Urinary bladder (tissue), 4 donors: ENCODE data around the gene SCGN. TPM values are rescaled to one million over a fixed set of nuclear protein-coding genes. Genes with fewer than 3 reads are reported as not detected.
"Not testable (repeated sequence)": the region's sequence is repeated elsewhere in the genome, so short reads cannot be mapped to it uniquely, and the experiment has no call there.

Experiments
- DNase-seq: peaks from one replicate; pipeline ENCODE4 v3.0.0-alpha.2; 2015; ENCODE audit errors: extremely low spot score
- H3K27ac ChIP-seq: one replicate; pipeline ENCODE4 v1.5.1; 2013; ENCODE audit warnings: low read depth, mild to moderate bottlenecking, moderate library complexity
- H3K36me3 ChIP-seq: one replicate; pipeline ENCODE4 v1.6.1; 2013; ENCODE audit warnings: mild to moderate bottlenecking, moderate library complexity; ENCODE audit not compliant: insufficient read depth
- H3K4me1 ChIP-seq: one replicate; pipeline ENCODE4 v1.6.1; 2013; ENCODE audit warnings: mild to moderate bottlenecking, moderate library complexity; ENCODE audit not compliant: insufficient read depth
- H3K4me3 ChIP-seq: one replicate; pipeline ENCODE4 v1.5.1; 2013; ENCODE audit warnings: low read depth, low read length
- WGBS: extraction: QIAGEN DNeasy Blood & Tissue Kit; methylation state at CpG from one replicate; pipeline ENCODE4 v1.1.7; 2013; 5-methylcytosine and 5-hydroxymethylcytosine counted together
- polyA plus RNA-seq: library from polyadenylated mRNA; stranded (reverse); fragments of 200-250 nt; gene quantifications from one replicate; pipeline ENCODE4 v1.2.3, GENCODE V29; 2013
- total RNA-seq: library from RNA; depleted of rRNA; stranded (reverse); fragments of >200 nt; gene quantifications from one replicate; pipeline ENCODE4 v1.2.3, GENCODE V29; 2014
- donor health status: healthy with polysubstance abuse.
- donor health status: healthy.

Gene SCGN
- total and polyA plus RNA-seq, 2 donors = 0.09 to 0.21 TPM

DNA sequence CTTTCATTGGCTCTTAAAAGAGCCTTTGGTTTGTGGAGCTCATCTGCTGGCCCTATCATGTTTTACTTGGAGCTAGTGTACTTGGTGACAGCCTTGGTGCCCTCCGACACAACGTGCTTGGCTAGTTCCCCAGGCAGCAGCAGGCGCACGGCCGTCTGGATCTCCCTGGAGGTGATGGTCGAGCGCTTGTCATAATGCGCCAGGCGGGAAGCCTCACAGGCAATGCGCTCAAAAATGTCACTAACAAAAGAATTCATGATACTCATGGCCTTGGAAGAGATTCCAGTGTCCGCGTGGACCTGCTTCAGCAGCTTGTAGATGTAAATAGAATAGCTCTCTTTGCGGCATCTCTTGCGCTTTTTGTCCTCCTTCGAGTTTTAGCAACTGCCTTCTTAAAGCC is 79.7 kb downstream of the SCGN start:
- Histone ChIP-seq H3K36me3 (no peaks in the 10 kb centered on the region), H3K4me3 (no peak overlapping the region), H3K27ac (no peak overlapping the region), H3K4me1 (no peaks in the 10 kb centered on the region)
- 68% methylated on average over 15 of the region's 15 CpGs for WGBS
- DNase-seq = no peak

DNA sequence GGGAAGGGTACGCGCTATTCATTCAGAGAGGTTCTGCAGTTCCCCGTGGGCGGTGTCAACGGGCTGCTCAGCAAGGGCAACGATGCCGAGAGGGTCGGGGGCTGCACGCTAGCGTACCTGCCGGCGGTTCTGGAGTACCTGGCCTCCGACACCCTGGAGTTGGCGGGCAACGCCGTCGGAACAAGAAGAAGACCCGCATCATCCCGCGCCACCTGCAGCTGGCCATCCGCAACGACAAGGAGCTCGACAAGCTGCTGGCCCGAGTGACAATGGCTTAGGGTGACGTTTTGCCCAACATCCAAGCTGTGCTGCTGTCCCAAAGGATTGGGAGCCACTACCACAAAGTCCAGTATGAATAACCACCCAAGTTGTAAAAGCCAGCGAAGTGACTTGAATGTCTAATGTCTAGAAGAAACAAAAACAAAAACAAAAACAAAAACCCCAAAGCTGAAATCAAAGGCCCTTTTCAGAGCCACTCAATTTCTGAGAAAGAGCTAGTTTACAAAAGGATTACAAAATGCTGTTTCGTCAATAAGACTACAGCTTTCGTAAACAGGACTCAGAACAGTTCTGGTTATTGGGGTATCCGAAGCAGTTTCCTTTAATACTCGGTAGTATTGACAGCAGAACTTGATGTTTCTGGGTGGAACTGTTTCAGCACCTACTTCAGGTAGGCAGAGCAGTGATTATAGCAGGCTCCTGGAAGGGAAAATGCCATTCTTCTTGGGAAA is 80.6 kb downstream of the SCGN start:
- no peaks in the 10 kb centered on the region for H3K4me1 ChIP-seq

DNA sequence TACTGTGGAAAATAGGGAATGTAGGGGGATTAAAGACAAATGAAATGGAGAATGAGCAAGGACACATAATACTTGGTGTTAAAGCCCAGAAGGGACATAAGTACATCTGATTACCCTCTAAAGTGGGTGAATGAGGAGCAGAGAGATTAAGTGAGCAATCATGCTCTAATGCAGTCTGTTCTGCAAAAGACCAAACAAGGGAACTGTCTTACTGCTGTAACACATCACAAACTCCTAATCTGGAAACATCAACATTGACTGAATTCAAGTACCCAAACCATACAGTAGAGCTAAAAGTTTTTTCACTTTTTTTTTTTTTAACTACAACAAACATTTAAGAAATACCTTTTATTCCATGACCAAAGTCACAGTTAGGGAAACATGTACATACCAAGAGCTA is 83.2 kb downstream of the SCGN start:
- Histone ChIP-seq H3K4me3 (no peak overlapping the region), H3K4me1 (no peaks in the 10 kb centered on the region), H3K36me3 (no peaks in the 10 kb centered on the region), H3K27ac (no peak overlapping the region)
- no peak for DNase-seq

More for the DNA sequence above, 80.6 kb downstream of the SCGN start:
- no peaks in the 10 kb centered on the region for H3K36me3 ChIP-seq
- H3K27ac ChIP-seq = no peak overlapping the region
- no peak overlapping the region for H3K4me3 ChIP-seq
- no peak for DNase-seq
- 49% methylated on average over 30 of the region's 30 CpGs for WGBS

GRCh38 chr6:25743868-25744267 is 91.9 kb downstream of the SCGN start:
- Histone ChIP-seq H3K4me1 (no peaks in the 10 kb centered on the region), H3K36me3 (no peaks in the 10 kb centered on the region), H3K4me3 (no peak overlapping the region), H3K27ac (no peak overlapping the region)
- DNase-seq = no peak

- H3K36me3 ChIP-seq = no peaks in the 10 kb centered on the region
- H3K4me3 ChIP-seq = no peak overlapping the region
- 38% methylated on average over 4 of the region's 4 CpGs for WGBS
- H3K27ac ChIP-seq = no peak overlapping the region
- H3K4me1 ChIP-seq = no peaks in the 10 kb centered on the region
- DNase-seq = no peak
Measured at GRCh38 chr6:25745836-25746235, 93.8 kb downstream of the SCGN start.

GRCh38 chr6:25746968-25747367 is 95.0 kb downstream of the SCGN start:
- H3K27ac ChIP-seq = no peak overlapping the region
- WGBS = 72% methylated on average over 1 of the region's 1 CpG
- no peaks in the 10 kb centered on the region for H3K36me3 ChIP-seq
- DNase-seq = no peak
- no peak overlapping the region for H3K4me3 ChIP-seq
- no peaks in the 10 kb centered on the region for H3K4me1 ChIP-seq

GRCh38 chr6:25747477-25747876 is 95.5 kb downstream of the SCGN start:
- H3K4me1 ChIP-seq = no peaks in the 10 kb centered on the region
- H3K27ac ChIP-seq = no peak overlapping the region
- H3K36me3 ChIP-seq = no peaks in the 10 kb centered on the region
- no peak overlapping the region for H3K4me3 ChIP-seq
- 80% methylated on average over 2 of the region's 2 CpGs for WGBS
- DNase-seq = no peak

- DNase-seq = no peak
- Histone ChIP-seq H3K27ac (no peak overlapping the region), H3K4me1 (no peaks in the 10 kb centered on the region), H3K4me3 (no peak overlapping the region), H3K36me3 (no peaks in the 10 kb centered on the region)
Measured at GRCh38 chr6:25748049-25748448, 96.0 kb downstream of the SCGN start.

DNA sequence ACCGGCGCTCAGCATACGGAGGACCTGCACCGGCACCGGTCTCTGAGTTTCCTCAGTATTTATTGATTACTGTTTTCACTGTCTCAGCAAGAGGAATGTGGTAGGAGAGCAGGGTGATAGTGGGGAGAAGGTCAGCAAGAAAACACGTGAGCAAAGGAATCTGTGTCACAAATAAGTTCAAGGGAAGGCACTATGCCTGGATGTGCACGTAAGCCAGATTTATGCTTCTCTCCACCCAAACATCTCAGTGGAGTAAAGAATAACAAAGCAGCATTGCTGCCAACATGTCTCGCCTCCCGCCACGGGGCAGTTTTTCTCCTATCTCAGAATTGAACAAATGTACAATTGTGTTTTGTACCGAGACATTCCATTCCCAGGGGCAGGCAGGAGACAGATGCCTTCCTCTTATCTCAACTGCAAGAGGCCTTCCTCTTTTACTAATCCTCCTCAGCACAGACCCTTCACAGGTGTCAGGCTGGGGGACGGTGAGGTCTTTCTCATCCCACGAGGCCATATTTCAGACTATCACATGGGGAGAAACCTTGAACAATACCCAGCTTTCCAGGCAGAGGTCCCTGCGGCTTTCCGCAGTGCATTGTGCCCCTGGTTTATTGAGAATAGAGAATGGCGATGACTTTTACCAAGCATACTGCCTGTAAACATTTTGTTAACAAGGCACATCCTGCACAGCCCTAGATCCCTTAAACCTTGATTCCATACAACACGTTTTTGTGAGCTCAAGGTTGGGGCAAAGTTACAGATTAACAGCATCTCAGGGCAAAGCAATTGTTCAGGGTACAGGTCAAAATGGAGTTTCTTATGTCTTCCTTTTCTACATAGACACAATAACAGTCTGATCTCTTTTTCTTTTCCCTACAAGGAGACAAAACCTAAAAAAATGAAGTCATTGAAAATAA is 96.8 kb downstream of the SCGN start:
- H3K4me3 ChIP-seq, H3K27ac ChIP-seq, H3K36me3 ChIP-seq, DNase-seq, H3K4me1 ChIP-seq: not testable (repeated sequence)
- whole genome bisulfite sequencing = 59% methylated on average over 17 of the region's 17 CpGs

DNA sequence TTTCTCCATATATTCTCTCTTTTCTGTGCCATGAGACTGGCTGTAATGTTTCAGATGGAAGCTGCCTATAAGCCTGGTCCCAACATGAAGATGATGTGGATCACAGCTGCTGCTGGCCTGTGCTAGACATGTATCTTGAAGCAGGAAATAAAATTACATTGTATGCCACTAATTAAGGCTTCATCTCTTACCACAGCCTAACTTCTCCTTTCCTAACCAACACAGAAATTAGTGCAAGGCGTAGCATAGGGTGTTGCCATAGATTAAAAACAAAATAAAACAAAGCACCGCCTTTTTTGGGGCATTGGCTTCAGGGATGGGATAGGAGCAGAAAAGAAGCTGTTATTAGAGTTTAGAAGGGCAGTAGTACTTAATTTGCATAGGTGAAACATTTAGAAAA is 97.8 kb downstream of the SCGN start:
- Histone ChIP-seq H3K4me3 (no peak overlapping the region), H3K27ac (no peak overlapping the region), H3K4me1 (no peaks in the 10 kb centered on the region), H3K36me3 (no peaks in the 10 kb centered on the region)
- WGBS = 63% methylated on average over 2 of the region's 2 CpGs
- DNase-seq = no peak

DNA sequence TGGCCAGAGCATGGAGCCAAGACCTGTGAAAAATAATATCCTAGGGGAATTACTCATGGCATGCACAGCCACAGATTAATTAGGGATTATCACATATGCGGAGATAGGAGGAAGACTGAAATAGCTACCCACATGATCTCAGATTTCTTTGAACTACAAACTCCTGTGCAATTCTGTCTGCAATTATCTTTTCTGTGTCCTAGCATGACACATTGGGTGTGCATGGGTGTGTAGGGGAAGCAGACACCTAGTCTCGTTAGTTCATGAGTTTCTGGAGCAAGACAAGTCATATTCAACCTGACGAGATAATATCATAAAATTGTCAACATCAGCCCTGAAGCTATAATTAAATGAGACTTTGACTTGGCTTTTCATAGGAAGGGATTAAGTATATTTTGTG is 98.9 kb downstream of the SCGN start:
- H3K36me3 ChIP-seq = no peaks in the 10 kb centered on the region
- no peaks in the 10 kb centered on the region for H3K4me1 ChIP-seq
- no peak overlapping the region for H3K4me3 ChIP-seq
- DNase-seq = no peak
- 48% methylated on average over 3 of the region's 3 CpGs for WGBS
- no peak overlapping the region for H3K27ac ChIP-seq

Other genes starting within 250 kb of the SCGN start
- not detected for gene SLC17A4, start 102.5 kb downstream of the SCGN start, total RNA-seq
- gene SLC17A4, start 102.5 kb downstream of the SCGN start, polyA plus RNA-seq = 0.01 TPM
- gene SLC17A1, start 179.8 kb downstream of the SCGN start, total RNA-seq = not detected
- gene SLC17A1, start 179.8 kb downstream of the SCGN start, polyA plus RNA-seq = not detected
- gene SLC17A3, start 222.0 kb downstream of the SCGN start, total RNA-seq = not detected
- not detected for gene SLC17A3, start 222.0 kb downstream of the SCGN start, polyA plus RNA-seq